Measurements from ENCODE around the gene TRIM9. TPM values are rescaled to one million over a fixed set of nuclear protein-coding genes. Genes with fewer than 3 reads are reported as not detected.

Gene TRIM9
- total RNA-seq, 6 experiments from 2014 or later = 0.07 to 1.9 (median 0.32) TPM

DNA sequence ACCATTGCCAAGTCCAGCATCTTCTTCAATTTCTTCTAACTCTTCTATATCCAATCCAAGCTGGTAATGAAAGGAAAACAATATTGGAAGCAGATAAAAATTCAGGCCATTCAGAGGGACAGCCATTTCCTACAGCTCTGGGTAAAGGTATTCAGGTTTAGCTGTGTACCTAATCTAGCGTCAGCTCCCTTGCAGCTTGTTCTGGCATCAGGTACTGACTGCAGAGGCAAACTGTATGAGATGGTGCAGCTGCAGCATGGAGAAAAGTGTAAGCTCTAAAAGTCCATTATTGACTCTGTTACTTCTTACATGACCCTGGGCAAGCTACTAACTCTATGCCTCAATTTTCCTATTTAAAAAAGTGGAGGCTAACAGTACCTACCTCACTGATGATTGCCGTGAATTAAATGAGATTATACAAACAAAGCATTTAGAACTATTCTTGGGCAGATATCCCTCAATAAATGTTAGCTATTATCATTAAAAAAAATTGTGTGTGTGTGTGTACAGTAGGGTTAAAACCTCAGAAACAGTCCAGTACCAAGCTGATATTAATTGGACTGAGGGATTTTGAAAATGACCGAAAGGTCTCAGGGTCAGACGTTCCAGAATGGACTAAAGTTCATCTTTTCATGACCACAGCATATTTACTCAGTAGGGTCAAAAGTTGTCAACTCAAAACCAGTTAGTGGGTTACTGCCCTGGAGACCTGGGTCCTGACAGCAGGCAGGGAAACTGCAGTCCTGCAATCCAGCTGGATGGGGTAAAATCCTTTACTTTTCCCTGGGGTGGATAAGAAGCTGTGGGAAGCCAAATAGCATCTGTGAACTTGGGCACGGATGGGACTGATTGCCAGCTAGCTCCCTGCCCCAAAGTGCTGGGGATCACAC lies 159.5 kb downstream of the TRIM9 start:
- 26% methylated on average over 4 of the region's 5 CpGs for WGBS (ENCODE audit: insufficient coverage, low coverage, low lambda C conversion rate, missing lambda C conversion rate)
- TF ChIP-seq POLR2A (IDR thresholded peaks at IDR 0.05) = no peak
- TF ChIP-seq, protein P1, sequence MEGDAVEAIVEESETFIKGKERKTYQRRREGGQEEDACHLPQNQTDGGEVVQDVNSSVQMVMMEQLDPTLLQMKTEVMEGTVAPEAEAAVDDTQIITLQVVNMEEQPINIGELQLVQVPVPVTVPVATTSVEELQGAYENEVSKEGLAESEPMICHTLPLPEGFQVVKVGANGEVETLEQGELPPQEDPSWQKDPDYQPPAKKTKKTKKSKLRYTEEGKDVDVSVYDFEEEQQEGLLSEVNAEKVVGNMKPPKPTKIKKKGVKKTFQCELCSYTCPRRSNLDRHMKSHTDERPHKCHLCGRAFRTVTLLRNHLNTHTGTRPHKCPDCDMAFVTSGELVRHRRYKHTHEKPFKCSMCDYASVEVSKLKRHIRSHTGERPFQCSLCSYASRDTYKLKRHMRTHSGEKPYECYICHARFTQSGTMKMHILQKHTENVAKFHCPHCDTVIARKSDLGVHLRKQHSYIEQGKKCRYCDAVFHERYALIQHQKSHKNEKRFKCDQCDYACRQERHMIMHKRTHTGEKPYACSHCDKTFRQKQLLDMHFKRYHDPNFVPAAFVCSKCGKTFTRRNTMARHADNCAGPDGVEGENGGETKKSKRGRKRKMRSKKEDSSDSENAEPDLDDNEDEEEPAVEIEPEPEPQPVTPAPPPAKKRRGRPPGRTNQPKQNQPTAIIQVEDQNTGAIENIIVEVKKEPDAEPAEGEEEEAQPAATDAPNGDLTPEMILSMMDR (IDR thresholded peaks at IDR 0.05) = no peak

DNA sequence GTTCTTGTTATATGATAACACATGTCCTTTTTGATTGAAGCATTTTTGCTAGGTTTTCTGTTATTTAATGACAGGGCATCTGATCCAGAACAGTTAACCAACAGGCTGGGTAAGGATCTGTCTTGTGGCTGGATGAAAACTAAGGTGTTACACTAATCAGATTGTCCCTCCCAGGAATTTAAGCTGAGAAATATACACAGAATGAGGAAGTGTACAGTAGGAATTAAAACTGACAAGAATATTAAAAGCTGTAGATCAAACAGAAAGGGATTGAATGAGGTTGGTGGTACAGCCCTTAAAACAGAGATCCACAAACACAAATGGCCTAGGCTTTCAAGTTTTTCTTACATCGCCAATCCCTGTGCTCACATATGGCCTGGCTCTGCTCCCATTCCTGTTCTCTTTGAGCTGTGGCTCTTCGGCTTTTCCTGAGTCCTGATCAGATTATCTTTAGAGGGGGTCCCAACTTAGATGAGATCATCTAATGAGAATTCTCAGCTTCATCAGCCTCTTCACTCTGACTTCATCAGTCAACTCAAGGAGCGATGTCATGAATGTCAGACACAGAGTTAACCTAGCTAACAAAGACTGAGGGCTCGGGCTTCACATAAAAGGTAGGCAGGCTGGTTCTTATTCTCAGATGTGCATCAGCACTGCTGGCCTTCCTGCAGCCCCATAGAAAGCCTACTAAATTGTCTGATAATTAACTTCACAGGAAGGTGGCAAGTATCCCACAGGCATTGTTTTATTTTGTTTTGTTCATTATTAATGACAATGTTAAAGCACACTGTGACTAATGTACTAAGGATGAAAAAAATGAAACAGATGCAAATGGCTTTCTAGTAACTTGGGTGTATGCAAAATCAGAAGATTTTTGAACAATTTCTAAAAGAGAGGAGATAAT lies 162.1 kb downstream of the TRIM9 start:
- Histone ChIP-seq H3K4me1 (peaks cover 0 to 54% (median 20%) of the 10 kb centered on the region in 4 donors), H3K27me3 (no peaks in the 10 kb centered on the region), H3K4me3 (no peak overlapping the region), H3K27ac (no peak overlapping the region), H3K9me3 (no peaks in the 10 kb centered on the region), H3K36me3 (peaks cover 0 to 46% (median 11%) of the 10 kb centered on the region in 4 donors)
- ATAC-seq (no peak), DNase-seq (no peak)
- intact Hi-C loops (cut with DNase I) = no loop called here
- TF ChIP-seq, protein P1 (IDR thresholded peaks at IDR 0.05) = no peak
- no peak for TF ChIP-seq POLR2A (IDR thresholded peaks at IDR 0.05)
- 95% methylated on average over 4 of the region's 4 CpGs for WGBS (ENCODE audit: insufficient coverage, low coverage, low lambda C conversion rate, missing lambda C conversion rate)

More for the DNA sequence above, 159.5 kb downstream of the TRIM9 start:
- DNase-seq = peak; percentile 44 to 76 (median 74)
- Histone ChIP-seq H3K9me3 (no peaks in the 10 kb centered on the region), H3K36me3 (peaks cover 0 to 37% (median 7%) of the 10 kb centered on the region in 4 donors), H3K27ac (peak overlapping the region; percentile 21 to 61 (median 61)), H3K4me1 (peaks cover 0 to 68% (median 21%) of the 10 kb centered on the region in 4 donors), H3K4me3 (no peak overlapping the region), H3K27me3 (no peaks in the 10 kb centered on the region)
- intact Hi-C loops (cut with DNase I) = no loop called here
- peak; percentile 89 to 97 (median 91) for ATAC-seq

DNA sequence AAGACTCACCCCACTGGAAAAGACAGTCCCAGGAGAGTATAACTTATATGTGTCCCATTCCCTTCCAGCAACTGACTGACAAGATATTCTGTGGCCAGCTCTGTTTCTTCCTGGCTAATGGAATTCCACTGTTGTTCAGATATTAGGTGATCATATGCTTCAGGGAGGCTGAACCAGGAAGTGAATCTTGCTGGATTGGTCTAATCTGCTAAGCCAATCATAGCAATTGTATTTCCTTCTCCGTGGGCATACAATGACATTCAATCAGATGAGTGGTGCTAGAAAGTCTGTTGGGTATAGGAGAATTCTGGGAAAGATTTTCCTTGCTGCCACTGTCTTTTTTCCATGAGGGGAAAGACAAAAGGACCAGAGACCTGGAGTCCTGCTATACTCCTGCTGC lies 162.7 kb downstream of the TRIM9 start:
- peaks cover 0 to 53% (median 17%) of the 10 kb centered on the region in 4 donors for H3K4me1 ChIP-seq
- no peak overlapping the region for H3K27ac ChIP-seq
- H3K36me3 ChIP-seq = peaks cover 0 to 46% (median 11%) of the 10 kb centered on the region in 4 donors
- intact Hi-C loops (cut with DNase I) = no loop called here
- H3K4me3 ChIP-seq = no peak overlapping the region
- H3K9me3 ChIP-seq = no peaks in the 10 kb centered on the region
- DNase-seq (no peak), ATAC-seq (no peak)
- no CpG with 5 or more reads among the region's 1 CpG for WGBS (ENCODE audit: insufficient coverage, low coverage, low lambda C conversion rate, missing lambda C conversion rate)
- H3K27me3 ChIP-seq = no peaks in the 10 kb centered on the region
- no peak for TF ChIP-seq POLR2A (IDR thresholded peaks at IDR 0.05)
- TF ChIP-seq, protein P1 (IDR thresholded peaks at IDR 0.05) = no peak

DNA sequence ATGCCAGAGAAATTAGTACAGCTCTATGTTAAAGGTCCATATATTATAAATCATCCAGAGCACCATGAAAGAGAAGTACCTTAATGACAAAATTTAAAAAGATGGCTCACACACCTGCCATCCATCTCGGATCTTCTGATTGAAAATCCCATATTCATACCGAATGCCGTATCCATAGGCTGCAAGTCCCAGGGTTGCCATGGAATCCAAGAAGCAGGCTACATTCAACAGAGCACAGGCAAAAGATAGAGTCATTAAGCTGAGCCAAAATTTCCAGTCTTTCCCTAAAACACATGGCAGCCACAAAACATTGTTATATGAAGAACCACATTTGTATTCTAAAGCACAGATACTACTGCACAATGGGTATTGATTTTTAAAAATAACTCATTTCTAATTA lies 163.3 kb downstream of the TRIM9 start:
- 82% methylated on average over 2 of the region's 3 CpGs for WGBS (ENCODE audit: insufficient coverage, low coverage, low lambda C conversion rate, missing lambda C conversion rate)

More for the DNA sequence above, 163.3 kb downstream of the TRIM9 start:
- DNase-seq = no peak
- intact Hi-C loops (cut with DNase I) = no loop called here
- H3K4me3 ChIP-seq = no peak overlapping the region
- no peak overlapping the region for H3K27ac ChIP-seq
- no peaks in the 10 kb centered on the region for H3K27me3 ChIP-seq
- peaks cover 0 to 46% (median 11%) of the 10 kb centered on the region in 4 donors for H3K36me3 ChIP-seq
- no peak for ATAC-seq
- no peaks in the 10 kb centered on the region for H3K9me3 ChIP-seq
- TF ChIP-seq POLR2A (IDR thresholded peaks at IDR 0.05) = no peak
- TF ChIP-seq, protein P1 (IDR thresholded peaks at IDR 0.05) = no peak
- peaks cover 0 to 47% (median 14%) of the 10 kb centered on the region in 4 donors for H3K4me1 ChIP-seq

Data from right lobe of liver (tissue), 6 donors.